ENCODE measurements around the gene GRIK5.
"Not testable (repeated sequence)": the region's sequence is repeated elsewhere in the genome, so short reads cannot be mapped to it uniquely, and the experiment has no call there.

The GRIK5 gene

GRCh38 chr19:42037649-42038048 lies 32.4 kb downstream of the GRIK5 start:
- no peak overlapping the region for H3K4me3 ChIP-seq (ENCODE audit: low read length)
- peaks cover 11% of the 10 kb centered on the region for H3K4me1 ChIP-seq (ENCODE audit: control insufficient read depth, low read depth, low read length)
- peaks cover 38% of the 10 kb centered on the region for H3K36me3 ChIP-seq (ENCODE audit: control insufficient read depth, low read depth, low read length)
- H3K9ac ChIP-seq (ENCODE audit: low read length), result no peak overlapping the region
- no peak overlapping the region for H3K27ac ChIP-seq (ENCODE audit: low read length)
- no peaks in the 10 kb centered on the region for H3K27me3 ChIP-seq (ENCODE audit: control insufficient read depth, insufficient read depth, low read length)
- no peaks in the 10 kb centered on the region for H3K9me3 ChIP-seq (ENCODE audit: control insufficient read depth, low read depth, low read length)

GRCh38 chr19:42034640-42035391 lies 35.2 kb downstream of the GRIK5 start:
- not testable (repeated sequence) for H3K9me3 ChIP-seq (ENCODE audit: control insufficient read depth, low read depth, low read length); H3K27me3 ChIP-seq (ENCODE audit: control insufficient read depth, insufficient read depth, low read length); H3K4me3 ChIP-seq (ENCODE audit: low read length)
- Histone ChIP-seq H3K27ac (ENCODE audit: low read length) (peak overlapping the region; percentile 30), H3K4me1 (ENCODE audit: control insufficient read depth, low read depth, low read length) (peaks cover 25% of the 10 kb centered on the region), H3K36me3 (ENCODE audit: control insufficient read depth, low read depth, low read length) (peaks cover 27% of the 10 kb centered on the region), H3K9ac (ENCODE audit: low read length) (peak overlapping the region; percentile 21)

GRCh38 chr19:42033413-42033812 lies 36.6 kb downstream of the GRIK5 start:
- Histone ChIP-seq H3K4me3 (ENCODE audit: low read length) (no peak overlapping the region), H3K36me3 (ENCODE audit: control insufficient read depth, low read depth, low read length) (peaks cover 19% of the 10 kb centered on the region), H3K27ac (ENCODE audit: low read length) (no peak overlapping the region), H3K9me3 (ENCODE audit: control insufficient read depth, low read depth, low read length) (no peaks in the 10 kb centered on the region), H3K4me1 (ENCODE audit: control insufficient read depth, low read depth, low read length) (peaks cover 25% of the 10 kb centered on the region), H3K27me3 (ENCODE audit: control insufficient read depth, insufficient read depth, low read length) (no peaks in the 10 kb centered on the region), H3K9ac (ENCODE audit: low read length) (no peak overlapping the region)

DNA sequence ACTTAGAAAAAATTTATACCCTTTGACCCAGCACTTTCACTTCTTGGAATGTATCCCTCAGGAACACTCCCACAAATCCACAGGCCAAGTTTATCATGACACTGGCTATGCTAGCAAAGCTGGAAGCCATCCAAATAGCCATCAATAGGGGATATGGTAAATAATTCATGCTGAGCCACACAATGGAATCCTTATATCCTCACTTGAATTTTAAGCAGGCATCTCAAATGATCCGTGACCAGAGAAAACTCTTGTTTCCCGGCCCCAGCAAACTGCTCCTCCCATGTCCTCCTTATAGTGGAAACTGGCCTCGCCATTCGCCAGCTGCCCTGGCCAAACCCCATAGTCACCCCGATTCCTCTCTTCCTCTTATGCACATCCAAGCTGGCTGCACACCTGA lies 37.6 kb downstream of the GRIK5 start:
- peaks cover 18% of the 10 kb centered on the region for H3K36me3 ChIP-seq (ENCODE audit: control insufficient read depth, low read depth, low read length)
- H3K4me3 ChIP-seq (ENCODE audit: low read length), result peak overlapping the region; percentile 7
- H3K27me3 ChIP-seq (ENCODE audit: control insufficient read depth, insufficient read depth, low read length), result no peaks in the 10 kb centered on the region
- peaks cover 25% of the 10 kb centered on the region for H3K4me1 ChIP-seq (ENCODE audit: control insufficient read depth, low read depth, low read length)
- no peak overlapping the region for H3K27ac ChIP-seq (ENCODE audit: low read length)
- H3K9me3 ChIP-seq (ENCODE audit: control insufficient read depth, low read depth, low read length), result no peaks in the 10 kb centered on the region
- H3K9ac ChIP-seq (ENCODE audit: low read length), result no peak overlapping the region

DNA sequence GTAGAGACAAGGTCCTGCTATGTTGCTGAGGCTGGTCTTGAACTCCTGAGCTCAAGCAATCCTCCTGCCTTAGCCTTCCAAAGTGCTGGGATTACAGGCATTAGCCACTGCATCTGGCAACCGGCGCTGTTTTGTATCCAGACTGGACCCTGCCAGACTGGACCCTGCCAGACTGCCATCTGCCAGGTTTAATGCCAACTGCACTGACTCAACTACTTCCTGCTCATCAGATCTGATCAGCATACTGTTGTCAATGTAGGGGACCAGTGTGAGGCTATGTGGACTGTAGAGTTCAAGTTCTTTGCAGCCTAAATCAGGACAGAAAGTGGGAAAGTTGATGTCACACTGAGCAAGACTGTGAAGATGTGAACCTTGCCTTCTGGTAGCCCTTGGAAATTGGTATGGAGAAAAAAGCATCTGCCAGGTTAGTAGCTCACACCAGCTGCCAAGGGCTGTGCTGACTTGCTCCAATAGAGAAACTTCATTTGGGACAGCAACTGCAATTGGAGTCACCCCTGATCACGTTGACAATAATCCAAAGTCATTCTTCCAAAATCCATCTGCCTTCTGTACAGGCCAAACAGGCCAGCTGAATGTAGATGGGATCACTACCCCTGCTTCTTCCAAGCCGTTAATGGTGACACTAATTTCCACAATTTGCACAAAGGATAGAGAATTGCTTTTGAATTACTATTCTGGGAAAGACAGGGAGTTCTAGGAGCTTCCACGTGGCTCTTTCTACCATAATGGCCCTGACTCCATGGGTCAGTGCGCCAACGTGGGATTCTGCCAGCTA lies 39.2 kb downstream of the GRIK5 start:
- Histone ChIP-seq H3K9me3 (ENCODE audit: control insufficient read depth, low read depth, low read length) (no peaks in the 10 kb centered on the region), H3K9ac (ENCODE audit: low read length) (no peak overlapping the region), H3K4me3 (ENCODE audit: low read length) (no peak overlapping the region), H3K27me3 (ENCODE audit: control insufficient read depth, insufficient read depth, low read length) (no peaks in the 10 kb centered on the region), H3K36me3 (ENCODE audit: control insufficient read depth, low read depth, low read length) (peaks cover 14% of the 10 kb centered on the region), H3K27ac (ENCODE audit: low read length) (no peak overlapping the region), H3K4me1 (ENCODE audit: control insufficient read depth, low read depth, low read length) (peaks cover 25% of the 10 kb centered on the region)

DNA sequence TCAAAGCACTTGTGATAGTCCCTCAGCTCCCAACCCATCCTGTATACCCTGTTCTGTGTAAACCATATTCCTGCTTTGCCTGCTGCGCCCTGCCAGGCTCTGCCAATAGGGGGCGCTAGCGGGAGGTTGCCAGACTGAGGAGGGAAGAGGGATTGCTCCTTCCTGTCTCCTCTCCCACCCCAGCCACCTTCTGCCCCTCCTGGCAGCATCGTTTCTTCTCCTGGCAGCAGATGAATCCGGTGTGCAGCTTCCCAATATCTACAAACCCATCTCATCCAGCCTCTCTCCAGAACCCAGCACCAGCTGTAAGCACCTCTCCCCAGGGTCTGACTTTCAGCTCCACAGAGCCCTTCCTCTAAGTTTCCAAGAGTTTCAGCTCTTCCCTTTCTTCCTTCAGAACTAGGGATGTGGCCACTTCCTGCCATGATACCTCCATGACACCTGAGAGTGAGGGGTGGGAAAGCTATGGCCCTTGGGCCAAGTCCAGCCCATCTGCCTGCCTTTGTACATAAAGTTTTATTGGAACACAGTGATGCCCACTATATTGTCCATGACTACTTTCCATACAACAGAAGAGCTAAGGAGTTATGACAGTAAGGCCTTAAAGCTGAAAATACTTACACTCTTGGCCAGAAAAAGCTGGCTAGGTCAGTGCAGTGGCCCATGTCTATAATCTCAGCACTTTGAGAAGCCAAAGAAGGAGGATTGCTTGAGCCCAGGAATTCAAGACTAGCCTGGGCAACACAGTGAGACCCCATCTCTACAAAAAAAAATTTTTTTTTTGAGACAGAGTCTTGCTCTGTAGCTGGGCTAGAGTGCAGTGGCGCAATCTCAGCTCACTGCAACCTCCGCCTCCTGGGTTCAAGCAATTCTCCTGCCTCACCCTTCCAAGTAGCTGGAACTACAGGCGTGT lies 41.4 kb downstream of the GRIK5 start:
- H3K4me1 ChIP-seq (ENCODE audit: control insufficient read depth, low read depth, low read length), result peaks cover 20% of the 10 kb centered on the region
- H3K27me3 ChIP-seq (ENCODE audit: control insufficient read depth, insufficient read depth, low read length), result no peaks in the 10 kb centered on the region
- peak overlapping the region; percentile 52 for H3K4me3 ChIP-seq (ENCODE audit: low read length)
- peaks cover 14% of the 10 kb centered on the region for H3K36me3 ChIP-seq (ENCODE audit: control insufficient read depth, low read depth, low read length)
- no peak overlapping the region for H3K9ac ChIP-seq (ENCODE audit: low read length)
- H3K9me3 ChIP-seq (ENCODE audit: control insufficient read depth, low read depth, low read length), result no peaks in the 10 kb centered on the region
- peak overlapping the region; percentile 13 for H3K27ac ChIP-seq (ENCODE audit: low read length)

GRCh38 chr19:42024622-42025111 lies 45.3 kb downstream of the GRIK5 start:
- Histone ChIP-seq H3K27ac (ENCODE audit: low read length) (no peak overlapping the region), H3K9ac (ENCODE audit: low read length) (no peak overlapping the region), H3K4me1 (ENCODE audit: control insufficient read depth, low read depth, low read length) (no peaks in the 10 kb centered on the region), H3K9me3 (ENCODE audit: control insufficient read depth, low read depth, low read length) (no peaks in the 10 kb centered on the region), H3K4me3 (ENCODE audit: low read length) (no peak overlapping the region), H3K36me3 (ENCODE audit: control insufficient read depth, low read depth, low read length) (peaks cover 3% of the 10 kb centered on the region), H3K27me3 (ENCODE audit: control insufficient read depth, insufficient read depth, low read length) (no peaks in the 10 kb centered on the region)

GRCh38 chr19:42023943-42024260 lies 46.1 kb downstream of the GRIK5 start:
- Histone ChIP-seq H3K27me3 (ENCODE audit: control insufficient read depth, insufficient read depth, low read length) (no peaks in the 10 kb centered on the region), H3K9ac (ENCODE audit: low read length) (no peak overlapping the region), H3K9me3 (ENCODE audit: control insufficient read depth, low read depth, low read length) (no peaks in the 10 kb centered on the region), H3K36me3 (ENCODE audit: control insufficient read depth, low read depth, low read length) (peaks cover 3% of the 10 kb centered on the region), H3K27ac (ENCODE audit: low read length) (no peak overlapping the region), H3K4me3 (ENCODE audit: low read length) (no peak overlapping the region), H3K4me1 (ENCODE audit: control insufficient read depth, low read depth, low read length) (no peaks in the 10 kb centered on the region)

- no peak overlapping the region for H3K4me3 ChIP-seq (ENCODE audit: low read length)
- no peaks in the 10 kb centered on the region for H3K4me1 ChIP-seq (ENCODE audit: control insufficient read depth, low read depth, low read length)
- H3K9ac ChIP-seq (ENCODE audit: low read length), result no peak overlapping the region
- H3K27me3 ChIP-seq (ENCODE audit: control insufficient read depth, insufficient read depth, low read length), result no peaks in the 10 kb centered on the region
- H3K9me3 ChIP-seq (ENCODE audit: control insufficient read depth, low read depth, low read length), result no peaks in the 10 kb centered on the region
- H3K36me3 ChIP-seq (ENCODE audit: control insufficient read depth, low read depth, low read length), result peaks cover 3% of the 10 kb centered on the region
- H3K27ac ChIP-seq (ENCODE audit: low read length), result no peak overlapping the region
These were observed 46.7 kb downstream of the GRIK5 start for GRCh38 chr19:42023121-42023942.

GRCh38 chr19:42022616-42023015 lies 47.4 kb downstream of the GRIK5 start:
- H3K4me1 ChIP-seq (ENCODE audit: control insufficient read depth, low read depth, low read length), result no peaks in the 10 kb centered on the region
- H3K4me3 ChIP-seq (ENCODE audit: low read length), result no peak overlapping the region
- H3K9ac ChIP-seq (ENCODE audit: low read length), result no peak overlapping the region
- no peaks in the 10 kb centered on the region for H3K27me3 ChIP-seq (ENCODE audit: control insufficient read depth, insufficient read depth, low read length)
- peaks cover 3% of the 10 kb centered on the region for H3K36me3 ChIP-seq (ENCODE audit: control insufficient read depth, low read depth, low read length)
- H3K27ac ChIP-seq (ENCODE audit: low read length), result no peak overlapping the region
- no peaks in the 10 kb centered on the region for H3K9me3 ChIP-seq (ENCODE audit: control insufficient read depth, low read depth, low read length)

All from iPS-18a (cell line).